Hematopoietic multipotent progenitor cell (in vitro differentiated cells): ENCODE data around the gene RIMBP2. TPM values are rescaled to one million over a fixed set of nuclear protein-coding genes. Genes with fewer than 3 reads are reported as not detected.

Experiments
- DNase-seq, 3 donors: peaks; one replicate each; pipeline ENCODE4 v3.0.0-alpha.2; 2011 to 2015; ENCODE audit warnings: low read depth in 2 of 3, low spot score in 2 of 3
- total RNA-seq: library from RNA; depleted of rRNA; stranded (reverse); fragments of >200 nt; gene quantifications from one replicate; pipeline ENCODE4 v1.2.3, GENCODE V29; 2012

RIMBP2 gene
- total RNA-seq, 1 donor = 0.27 TPM

DNA sequence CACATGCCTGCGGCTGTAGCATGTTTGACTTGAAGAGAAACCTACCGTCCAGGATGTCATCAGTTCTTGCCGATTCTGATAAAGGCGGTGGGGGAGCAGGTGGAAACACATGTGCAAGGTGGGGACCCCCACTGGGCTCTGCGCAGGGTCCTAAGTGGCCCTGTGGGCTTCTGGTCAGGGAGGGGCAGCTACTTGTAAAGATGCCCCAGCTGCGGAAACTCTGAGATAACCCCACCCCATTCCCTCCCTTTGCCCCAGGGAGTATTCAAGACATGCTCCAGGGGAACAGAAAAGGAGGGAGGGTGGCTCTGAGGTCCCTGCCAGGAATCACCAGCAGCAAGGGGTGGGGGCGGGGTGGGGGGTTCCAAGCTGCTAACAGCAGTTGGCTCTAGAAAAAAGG lies 310.8 kb downstream of the RIMBP2 start:
- DNase-seq = no peak

DNA sequence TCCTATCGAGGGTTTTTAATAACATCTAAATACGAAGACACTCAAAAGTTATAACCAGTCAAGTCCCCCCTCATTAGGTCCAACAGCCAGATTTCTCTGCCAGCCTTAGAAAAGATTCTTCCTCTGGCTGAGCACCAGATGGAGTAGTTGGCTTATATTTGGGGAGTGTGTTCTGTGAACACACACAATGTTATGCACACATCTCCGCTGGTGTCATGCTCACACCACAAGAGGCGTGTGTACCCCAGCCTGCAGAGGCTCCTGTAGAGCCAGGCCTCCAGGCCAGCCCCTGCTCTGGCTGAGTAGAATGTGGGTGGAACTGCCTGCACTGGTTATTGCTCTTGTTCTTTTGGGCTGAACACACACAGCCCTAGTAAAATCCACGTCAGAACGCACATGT lies 314.4 kb downstream of the RIMBP2 start:
- peak in 2 of 3 donors; percentile 28 to 35 for DNase-seq

DNA sequence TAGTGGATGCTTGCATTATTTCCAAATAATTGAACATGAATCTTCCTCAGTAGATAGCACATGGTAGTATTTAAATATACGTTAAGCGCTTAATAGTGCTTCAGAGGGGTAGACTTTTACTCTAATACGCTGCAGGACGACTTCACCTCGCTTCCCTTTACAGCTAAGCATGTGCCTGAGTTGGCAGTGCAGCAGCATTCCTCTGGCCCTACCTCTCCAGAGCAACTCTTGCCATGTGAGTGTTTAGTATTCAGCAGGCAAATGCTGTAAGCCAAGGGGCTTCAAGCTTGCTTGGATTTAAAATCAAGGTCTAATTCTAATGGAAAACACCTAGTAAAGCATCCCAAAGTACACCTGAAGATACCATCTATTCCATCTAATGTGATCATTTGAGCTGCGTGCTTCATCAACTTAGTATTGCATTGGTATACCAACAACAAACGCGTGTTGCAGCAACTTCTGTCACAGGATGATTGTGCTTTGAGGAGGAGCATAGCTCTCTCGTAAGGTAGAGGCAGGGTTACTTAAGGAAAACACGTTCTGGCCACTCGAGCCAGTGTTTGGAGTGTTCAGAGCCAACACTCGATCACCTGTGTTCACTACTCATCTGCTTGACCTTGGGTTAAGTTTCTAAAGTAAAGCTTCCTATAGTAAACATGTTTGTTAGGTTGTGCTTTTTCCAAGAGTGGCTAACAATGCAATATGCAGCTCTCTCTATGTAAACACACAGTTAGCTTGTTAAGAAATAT lies 317.8 kb downstream of the RIMBP2 start:
- no peak for DNase-seq

DNA sequence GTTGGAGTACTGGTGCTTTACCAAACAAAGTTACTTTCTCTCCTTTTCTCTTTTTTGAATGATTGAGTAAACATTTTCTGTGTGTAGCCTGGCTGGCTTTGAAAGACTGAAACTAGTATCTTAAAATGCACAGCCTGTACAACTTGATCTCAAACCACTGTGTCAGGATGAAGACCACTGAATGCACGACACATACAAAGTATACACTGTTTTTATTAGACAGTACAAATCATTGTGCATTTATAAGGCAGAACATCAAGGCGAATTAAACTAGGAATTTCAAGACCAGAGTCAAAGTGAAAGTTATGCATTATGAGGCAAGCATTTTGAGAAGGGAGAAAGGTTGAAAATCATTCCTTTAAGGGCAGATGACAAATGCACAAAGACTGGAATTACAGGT lies 319.4 kb downstream of the RIMBP2 start:
- DNase-seq = no peak

DNA sequence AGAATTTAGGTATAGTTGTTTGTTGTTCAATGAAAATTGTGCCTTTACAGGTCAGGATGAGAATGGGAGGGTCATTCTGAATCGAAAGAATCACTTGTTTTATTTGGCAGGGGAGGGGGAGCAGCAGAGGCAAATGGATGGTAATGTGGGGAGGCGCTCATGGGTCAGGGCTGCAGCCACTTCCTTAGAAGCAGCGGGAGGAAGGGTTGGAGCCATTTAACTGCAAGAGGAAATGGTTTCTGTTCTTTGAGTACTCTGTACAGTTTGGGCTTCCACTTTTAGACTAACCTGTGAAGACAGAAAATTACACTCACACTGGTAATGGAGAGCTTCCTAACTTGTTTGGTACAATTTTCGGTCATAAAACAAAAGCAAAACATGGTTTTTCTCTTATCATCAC lies 321.2 kb downstream of the RIMBP2 start:
- DNase-seq = no peak

DNA sequence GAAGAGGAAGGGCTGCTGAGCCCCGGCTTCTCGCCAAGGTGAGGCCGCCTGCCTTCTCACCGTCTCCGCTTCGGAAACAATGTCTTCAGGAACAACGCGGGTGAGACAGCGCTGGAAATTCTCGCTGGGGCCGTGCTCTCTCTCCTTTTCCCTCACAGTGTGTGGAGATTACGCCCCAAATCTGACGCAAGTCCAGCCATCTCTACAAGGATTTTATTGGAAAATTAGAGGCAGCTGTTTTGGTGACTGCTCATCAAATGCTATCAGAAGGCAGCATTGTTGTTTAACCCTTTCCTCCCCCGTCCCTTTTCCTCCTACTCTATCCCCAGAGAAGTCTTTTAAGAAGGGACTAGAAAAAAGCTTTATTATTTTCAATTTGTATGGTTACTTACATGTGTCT lies 324.9 kb downstream of the RIMBP2 start:
- DNase-seq = no peak

DNA sequence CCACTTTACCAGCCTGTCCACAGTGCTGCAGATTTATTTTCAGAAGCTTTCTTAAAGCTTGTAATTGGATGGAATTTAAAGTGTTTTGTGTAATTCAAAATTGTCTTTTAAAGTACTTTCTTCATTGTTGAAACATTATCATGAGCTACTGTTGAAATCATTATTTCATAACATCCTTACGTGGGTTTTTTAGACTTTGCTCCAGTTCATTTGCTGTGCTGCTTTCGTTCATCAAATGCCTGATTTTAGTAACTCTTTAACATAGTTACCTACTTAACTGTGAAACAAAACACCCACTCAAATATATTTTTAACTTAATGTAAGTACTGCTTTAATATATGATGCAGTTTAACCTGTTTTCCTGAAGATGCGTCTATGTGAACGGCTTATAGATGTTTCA lies 330.9 kb downstream of the RIMBP2 start:
- no peak for DNase-seq

DNA sequence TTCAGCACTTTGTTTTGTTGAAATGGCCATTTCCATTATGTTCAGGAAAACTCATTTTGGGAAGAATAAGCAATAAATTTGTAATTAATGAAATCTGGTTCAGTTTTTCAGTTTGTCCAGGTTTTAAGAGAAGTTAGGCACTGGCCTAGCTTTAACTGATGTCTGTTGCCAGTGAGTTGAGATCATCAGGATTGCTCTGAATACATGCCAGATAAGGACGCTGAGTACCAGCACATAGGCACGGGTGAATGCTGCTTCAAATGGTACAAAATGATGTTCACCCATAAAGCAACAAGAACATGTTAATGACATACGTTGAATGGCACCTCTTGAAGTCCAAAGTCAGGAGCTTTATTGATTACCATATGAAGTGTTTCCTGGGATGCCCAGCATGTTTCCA lies 331.9 kb downstream of the RIMBP2 start:
- no peak for DNase-seq

DNA sequence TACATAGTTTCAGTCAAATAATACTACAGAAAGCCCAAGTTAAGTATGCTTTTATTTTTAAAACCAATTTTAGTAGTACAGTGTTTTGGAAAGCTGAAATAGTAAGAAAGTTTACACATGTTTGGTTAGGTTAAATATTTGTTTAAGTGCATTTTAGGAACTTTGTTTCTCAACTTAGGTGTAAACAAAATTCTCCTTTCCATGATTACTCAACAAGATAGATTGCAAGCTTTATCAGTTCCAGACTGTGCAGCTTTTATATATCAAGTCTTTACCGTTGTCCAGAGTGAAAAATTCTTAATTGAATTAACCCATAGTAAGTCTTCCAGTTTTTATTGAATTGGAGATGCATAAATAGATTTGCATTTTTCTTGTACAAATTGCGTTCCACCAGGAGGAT lies 333.3 kb downstream of the RIMBP2 start:
- DNase-seq = no peak

DNA sequence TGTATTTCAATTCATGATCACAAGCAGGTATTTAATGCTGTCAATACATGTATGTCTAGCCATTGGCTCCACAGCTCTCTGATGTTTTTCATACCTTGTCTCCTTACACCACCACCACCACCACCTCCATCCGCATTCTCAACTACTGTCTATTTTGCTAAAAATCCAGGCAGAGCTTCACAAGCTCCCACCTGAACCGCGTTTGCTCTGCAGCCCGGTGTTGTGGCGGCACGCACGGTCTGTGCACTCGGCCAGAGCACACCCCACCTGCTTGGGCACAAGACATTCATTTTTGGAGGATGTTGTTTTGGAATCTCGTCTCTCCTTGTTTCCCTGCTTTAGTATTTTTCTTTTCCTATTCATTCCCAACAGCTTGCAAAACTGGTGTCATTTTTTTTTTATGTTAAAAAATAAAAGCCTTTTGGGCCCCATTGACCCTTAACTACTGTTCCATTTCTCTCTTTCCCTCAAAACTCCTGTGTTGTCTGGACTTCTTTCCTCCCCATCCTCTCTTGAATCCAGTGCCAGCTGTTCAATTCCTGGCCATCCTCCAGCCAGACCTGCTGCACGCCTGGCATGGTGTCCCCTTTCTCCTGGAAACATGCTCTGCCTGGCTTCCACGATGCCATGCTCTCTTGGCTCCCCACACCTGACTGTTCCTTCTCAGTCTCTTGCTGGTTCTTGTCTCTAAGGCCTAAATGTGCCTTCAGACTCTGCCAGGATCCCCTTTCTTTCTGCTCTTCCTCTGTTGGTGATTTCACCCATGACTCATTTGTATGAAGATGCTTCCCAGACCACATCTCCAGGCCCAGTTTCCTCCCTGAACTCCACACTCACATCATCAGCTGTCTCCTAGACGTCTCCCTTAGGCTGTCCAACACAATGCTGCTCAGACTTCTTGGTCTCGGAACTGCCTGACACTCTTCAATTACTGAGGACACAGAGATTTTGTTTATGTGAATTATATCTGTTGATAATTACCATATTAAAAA lies 340.5 kb downstream of the RIMBP2 start:
- no peak for DNase-seq

DNA sequence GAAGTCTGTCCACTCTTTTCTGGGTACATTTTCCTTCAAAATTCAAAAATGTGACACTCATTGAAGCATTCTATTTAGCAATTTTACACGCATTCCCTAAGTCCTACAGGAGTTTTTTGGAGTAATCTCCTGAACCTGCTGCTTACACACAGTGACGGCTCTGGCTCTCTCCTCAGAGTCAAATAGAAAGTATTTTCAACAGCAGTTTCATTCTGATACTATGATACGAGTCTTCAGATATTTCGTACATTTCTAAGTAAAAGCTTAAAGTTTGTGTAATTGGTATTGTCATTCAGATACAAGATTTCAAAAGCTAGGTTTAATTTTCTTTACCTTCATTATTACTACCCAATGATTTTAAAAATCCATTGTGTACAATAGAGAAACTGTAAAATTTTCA lies 342.0 kb downstream of the RIMBP2 start:
- no peak for DNase-seq

DNA sequence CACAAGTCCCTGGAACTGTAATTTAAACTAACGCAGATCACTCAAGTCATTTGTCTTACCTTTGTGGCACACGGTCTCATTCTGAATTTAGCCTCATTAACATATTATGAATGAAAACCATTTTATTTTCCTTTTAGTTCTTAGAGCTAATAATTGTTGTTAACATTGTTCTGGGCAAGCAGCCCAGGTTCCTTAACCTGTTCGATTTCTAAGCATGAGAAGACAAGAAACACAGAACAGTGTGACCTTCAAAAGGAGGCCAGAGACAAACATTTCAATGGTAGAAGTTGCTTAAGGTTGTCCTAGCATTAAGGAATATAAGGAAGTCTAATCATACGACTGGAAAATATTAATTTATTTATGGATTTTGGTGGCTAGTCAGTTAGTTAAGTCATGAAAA lies 343.2 kb downstream of the RIMBP2 start:
- DNase-seq = no peak

DNA sequence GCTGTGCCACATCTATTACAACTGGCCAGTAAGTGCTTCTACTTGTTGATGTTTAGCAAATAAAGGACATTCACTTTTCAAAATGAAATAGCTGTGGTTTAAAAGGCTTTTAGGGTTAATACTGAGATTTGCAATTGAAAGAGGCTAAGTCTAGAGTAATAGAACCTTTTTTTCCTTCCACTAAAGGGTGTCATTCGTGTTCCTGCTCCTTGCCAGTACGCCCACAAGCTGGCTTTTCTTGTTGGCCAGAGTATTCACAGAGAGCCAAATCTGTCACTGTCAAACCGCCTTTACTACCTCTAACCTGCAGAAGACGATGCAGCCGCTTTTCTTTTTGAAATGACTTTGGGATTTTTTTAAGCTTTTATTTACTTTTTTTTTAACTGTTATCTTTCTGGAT lies 344.8 kb downstream of the RIMBP2 start:
- DNase-seq = no peak

DNA sequence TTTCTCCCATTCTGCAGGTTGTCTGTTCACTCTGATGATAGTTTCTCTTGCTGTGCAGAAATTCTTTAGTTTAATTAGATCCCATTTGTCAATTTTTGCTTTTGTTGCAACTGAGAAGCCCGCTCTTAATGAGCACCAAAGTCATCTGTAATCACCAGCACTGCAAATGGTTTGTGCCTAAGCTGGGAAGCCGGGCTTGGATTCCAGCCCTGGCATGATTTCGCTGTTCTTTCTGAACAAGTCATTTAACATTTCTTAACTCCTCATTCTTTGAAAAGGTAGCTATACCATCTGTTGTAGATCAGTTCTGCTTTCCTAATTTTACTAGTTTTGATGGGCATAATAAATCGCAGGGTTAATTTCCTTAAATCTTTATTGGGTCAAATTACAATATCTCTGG lies 346.3 kb downstream of the RIMBP2 start:
- no peak for DNase-seq

DNA sequence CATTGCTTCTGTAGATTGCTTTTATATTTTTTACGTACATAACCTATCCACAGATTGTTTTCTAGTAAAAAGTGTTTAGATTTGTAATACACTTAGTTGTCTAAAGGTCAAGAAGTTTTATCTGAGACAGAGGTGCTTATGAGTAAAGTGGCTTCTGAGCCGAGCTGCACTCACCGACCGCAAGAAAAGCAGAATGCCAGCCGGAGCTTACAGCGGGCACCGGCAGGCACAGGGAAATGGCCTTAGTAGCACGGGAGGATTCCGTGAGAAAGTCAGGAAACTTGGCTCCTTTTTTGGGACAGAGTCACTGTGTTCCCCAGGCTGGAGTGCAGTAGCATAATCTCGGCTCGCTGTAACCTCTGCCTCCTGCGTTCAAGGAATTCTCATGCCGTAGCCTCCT lies 348.6 kb downstream of the RIMBP2 start:
- no peak for DNase-seq

DNA sequence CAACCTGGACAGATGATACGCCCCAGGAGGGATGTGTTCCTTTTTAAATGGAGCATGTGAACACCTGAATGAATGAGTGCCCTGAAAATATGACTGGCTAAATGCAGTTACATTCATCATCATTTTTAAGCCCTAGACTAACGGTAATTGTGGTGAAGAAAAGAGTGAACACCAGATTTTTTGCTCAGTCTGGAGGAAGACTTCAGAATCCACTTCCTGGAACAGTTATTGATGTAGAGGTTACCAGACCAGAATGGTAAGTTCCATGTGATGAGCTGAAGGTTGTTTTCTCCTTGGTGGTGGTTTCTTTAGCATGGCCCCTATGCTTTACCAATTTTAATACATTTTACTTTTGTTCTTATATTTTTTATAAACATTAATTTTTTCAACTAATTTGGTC lies 349.1 kb downstream of the RIMBP2 start:
- no peak for DNase-seq

DNA sequence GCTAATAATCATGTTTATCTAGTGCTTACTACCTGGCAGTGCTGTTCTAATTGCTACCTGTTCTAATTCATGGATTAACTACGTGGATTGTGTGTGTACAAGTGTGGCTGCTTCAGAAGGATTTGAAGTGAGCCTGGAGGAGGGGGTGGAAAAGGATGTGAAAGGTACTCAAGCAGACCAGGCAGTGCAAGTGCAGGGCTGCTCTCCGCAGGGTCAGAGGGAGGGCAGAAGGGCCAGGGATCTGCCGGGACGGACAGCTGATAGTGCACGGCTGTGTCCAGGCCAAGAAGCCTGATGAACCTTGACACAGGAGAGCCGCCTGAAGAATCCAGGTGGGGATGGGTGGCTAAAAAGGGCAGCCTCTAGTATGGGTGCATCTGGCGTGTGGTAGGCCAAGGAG lies 349.9 kb downstream of the RIMBP2 start:
- no peak for DNase-seq

DNA sequence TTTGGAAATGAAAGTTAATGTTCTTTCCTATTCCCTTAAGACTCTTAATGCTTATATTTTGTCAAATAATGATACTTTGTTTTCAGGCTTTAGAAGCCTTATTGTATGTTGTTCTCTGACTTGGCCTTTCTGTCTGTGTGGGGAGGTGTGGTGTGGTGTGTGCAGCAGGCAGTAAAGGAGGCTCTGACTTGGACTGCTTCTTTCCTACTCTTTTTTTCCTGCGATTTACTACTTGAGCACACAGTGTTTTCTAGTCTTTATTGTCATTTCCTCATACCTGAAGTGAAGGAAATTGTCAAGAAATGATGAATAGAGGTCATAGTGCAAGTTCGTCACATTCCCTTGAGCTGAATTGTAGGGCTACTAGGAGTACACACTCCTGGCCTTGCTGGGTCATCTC lies 351.5 kb downstream of the RIMBP2 start:
- no peak for DNase-seq

DNA sequence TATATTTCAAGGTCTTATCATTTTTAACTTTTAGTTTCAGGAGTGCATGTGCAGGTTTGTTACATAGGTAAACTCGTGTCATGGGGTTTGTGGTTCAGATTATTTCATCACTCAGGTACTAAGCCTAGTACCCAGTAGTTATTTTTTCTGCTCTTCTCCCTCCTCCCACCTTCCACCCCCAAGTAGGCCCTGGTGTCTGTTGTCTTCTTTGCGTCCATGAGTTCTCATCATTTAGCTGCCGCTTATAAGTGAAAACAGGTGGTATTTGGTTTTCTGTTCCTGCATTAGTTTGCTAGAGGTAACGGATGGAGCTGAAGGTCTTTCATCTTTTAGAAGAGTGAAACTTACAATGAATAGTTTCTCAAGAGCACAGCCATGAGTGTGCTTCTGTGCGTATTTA lies 354.0 kb downstream of the RIMBP2 start:
- DNase-seq = no peak

DNA sequence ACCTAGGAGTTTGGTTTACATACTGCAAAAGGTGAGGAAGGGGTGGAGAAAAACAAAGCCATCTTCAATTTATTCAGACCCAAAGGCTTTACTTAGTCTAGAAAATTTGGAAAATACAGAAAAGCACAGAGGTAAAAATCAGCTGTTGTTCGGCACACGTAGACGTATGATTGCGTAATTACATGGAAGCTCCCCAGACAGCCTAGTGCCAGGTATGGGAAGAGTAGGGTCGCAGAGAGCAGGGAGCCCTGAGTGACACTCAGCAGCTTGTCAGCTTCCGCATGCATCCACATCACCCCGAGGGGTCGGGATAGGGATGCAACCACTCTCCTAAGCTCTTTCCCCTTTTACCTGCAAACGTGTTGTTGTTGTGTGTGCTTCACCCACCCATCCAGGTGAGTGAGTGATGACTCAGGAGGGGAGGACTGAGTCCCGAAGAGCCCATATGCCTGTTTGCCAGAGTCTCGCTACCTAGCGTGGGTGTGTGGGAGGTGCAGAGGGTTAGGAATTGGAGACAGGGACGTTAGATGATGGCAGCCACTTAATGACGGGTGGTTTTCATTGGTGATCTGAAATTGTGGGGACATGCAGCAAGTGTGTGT lies 358.3 kb downstream of the RIMBP2 start:
- no peak for DNase-seq

DNA sequence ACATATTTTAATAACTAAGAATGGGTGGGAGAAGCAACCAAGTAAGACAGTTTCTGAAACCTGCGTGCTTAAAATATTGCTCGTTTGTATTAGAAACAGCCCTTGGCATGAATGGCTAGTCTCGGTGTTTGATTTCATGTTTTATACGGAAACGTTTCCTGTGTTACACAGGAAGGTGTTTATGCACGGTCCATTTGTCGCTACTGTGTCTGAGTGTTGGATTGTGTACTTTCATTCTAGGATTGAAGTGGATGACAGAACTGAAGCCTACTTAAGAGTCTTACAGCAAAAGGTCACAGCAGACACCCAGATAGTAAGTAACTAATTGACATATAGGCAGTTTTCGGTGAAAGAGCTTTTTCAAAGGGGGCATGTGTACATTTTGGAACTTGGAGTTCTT lies 358.9 kb downstream of the RIMBP2 start:
- no peak for DNase-seq

DNA sequence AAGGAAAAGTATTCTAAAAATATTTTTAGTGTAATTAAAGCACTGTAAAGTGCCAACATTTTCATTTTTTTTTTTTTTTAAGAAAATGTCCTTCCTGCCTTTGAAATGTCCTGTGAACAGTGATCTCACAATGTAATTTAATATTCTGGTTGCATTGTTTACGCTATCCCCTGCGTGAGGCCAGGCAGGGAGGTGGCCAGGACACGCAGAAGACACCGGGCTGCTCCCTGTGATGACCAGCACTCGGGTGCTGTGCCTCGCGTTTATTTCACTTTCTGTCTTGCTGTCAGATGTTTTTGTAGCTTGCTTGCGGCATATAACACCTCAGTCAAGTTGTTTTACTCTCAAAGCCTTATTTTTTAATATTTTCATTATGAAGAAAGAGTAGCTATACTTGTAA lies 359.9 kb downstream of the RIMBP2 start:
- no peak for DNase-seq
